Measurements from ENCODE around the gene ATP6AP1.

DNA sequence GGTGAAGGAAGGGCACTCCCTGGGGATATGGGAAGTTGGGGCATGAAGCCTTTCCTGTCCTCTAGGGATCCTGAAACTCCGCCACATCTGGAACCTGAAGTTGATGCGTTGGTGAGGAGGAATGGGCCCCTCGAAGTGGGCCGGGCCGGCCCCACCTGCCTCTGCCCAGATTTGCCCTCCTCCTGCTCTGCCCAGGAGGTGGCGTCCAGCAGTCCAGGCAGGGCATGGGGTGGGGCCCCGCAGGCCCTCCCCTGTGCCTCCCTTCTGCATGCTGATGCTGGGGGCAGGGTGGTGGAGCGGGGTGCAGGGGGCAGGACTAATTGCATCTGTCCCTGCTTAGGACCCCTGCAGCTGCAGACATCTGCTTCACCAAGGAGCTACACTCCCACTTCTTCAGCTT, 15.3 kb upstream of the ATP6AP1 start:
- TF ChIP-seq, protein P1, sequence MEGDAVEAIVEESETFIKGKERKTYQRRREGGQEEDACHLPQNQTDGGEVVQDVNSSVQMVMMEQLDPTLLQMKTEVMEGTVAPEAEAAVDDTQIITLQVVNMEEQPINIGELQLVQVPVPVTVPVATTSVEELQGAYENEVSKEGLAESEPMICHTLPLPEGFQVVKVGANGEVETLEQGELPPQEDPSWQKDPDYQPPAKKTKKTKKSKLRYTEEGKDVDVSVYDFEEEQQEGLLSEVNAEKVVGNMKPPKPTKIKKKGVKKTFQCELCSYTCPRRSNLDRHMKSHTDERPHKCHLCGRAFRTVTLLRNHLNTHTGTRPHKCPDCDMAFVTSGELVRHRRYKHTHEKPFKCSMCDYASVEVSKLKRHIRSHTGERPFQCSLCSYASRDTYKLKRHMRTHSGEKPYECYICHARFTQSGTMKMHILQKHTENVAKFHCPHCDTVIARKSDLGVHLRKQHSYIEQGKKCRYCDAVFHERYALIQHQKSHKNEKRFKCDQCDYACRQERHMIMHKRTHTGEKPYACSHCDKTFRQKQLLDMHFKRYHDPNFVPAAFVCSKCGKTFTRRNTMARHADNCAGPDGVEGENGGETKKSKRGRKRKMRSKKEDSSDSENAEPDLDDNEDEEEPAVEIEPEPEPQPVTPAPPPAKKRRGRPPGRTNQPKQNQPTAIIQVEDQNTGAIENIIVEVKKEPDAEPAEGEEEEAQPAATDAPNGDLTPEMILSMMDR (conservative IDR thresholded peaks at IDR 0.05; ENCODE audit: low read length) = no peak
- no peak for TF ChIP-seq EZH2phosphoT487 (IDR thresholded peaks at IDR 0.05; ENCODE audit: borderline replicate concordance)

All from Loucy (cell line).